Measurements from ENCODE around the gene ANKS1B.

The ANKS1B gene

DNA sequence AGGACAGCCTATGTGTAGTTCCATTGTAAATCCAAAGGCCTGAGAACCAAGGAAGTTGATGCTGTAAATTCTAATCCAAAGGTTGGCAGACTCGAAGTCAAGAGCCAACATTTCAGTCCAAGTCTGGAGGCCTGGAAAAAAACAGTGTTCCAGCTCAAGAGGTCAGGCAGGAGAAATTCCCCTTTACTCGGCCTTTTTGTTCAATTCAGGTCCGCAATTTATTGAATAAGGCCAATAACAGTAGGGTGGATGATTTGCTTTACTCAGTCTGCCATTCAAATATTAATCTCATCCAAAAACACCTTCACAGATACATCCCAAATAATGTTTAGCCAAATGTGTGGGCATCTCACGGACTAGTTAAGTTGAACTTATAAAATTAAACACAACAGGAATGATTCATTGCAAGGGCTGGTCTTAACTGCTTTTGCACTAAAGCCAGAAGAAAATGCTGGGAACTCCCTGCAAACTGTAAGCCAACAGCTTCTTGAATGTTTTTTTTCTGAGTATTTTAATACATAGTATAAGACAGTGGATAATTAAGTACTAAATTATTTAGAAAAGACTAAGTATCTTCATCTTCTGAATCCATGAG lies 534.6 kb downstream of the ANKS1B start:
- peak overlapping the region; percentile 76 to 88 (median 86) for H3K27ac Mint-ChIP-seq
- no peaks in the 10 kb centered on the region for H3K36me3 Mint-ChIP-seq (ENCODE audit: low read depth)
- peaks cover 20% of the 10 kb centered on the region for H3K4me1 Mint-ChIP-seq
- no peak overlapping the region for H3K4me3 Mint-ChIP-seq
- TF ChIP-seq, protein P1, sequence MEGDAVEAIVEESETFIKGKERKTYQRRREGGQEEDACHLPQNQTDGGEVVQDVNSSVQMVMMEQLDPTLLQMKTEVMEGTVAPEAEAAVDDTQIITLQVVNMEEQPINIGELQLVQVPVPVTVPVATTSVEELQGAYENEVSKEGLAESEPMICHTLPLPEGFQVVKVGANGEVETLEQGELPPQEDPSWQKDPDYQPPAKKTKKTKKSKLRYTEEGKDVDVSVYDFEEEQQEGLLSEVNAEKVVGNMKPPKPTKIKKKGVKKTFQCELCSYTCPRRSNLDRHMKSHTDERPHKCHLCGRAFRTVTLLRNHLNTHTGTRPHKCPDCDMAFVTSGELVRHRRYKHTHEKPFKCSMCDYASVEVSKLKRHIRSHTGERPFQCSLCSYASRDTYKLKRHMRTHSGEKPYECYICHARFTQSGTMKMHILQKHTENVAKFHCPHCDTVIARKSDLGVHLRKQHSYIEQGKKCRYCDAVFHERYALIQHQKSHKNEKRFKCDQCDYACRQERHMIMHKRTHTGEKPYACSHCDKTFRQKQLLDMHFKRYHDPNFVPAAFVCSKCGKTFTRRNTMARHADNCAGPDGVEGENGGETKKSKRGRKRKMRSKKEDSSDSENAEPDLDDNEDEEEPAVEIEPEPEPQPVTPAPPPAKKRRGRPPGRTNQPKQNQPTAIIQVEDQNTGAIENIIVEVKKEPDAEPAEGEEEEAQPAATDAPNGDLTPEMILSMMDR (IDR thresholded peaks at IDR 0.05; ENCODE audit: unreplicated experiment in 3 of 3): no peak
- peaks cover 3% of the 10 kb centered on the region for H3K27me3 Mint-ChIP-seq (ENCODE audit: low read depth)
- peaks cover 8% of the 10 kb centered on the region for H3K9me3 Mint-ChIP-seq

DNA sequence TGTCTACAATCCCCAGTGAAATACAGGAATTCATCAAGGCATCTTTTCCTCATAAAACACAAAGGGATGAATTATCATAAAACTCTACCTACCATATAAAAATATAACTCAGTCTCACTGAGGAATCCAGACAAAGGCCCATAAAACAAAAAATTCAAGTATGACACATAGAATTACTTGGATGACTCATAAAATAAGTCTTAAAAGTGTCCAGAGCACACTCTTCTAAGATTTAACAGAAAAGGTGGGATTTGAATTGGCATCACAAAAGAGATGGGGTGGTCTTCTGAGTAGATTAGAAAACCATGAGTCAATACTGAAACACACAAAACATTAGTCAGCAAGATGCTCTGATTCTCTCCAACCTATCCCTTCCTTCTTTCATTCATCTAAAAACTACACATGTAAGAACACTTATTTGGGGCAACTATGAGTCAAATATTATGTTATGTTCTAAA lies 539.8 kb downstream of the ANKS1B start:
- no peak overlapping the region for H3K27ac Mint-ChIP-seq
- no peak overlapping the region for H3K4me3 Mint-ChIP-seq
- no peaks in the 10 kb centered on the region for H3K27me3 Mint-ChIP-seq (ENCODE audit: low read depth)
- H3K9me3 Mint-ChIP-seq: peaks cover 8% of the 10 kb centered on the region
- H3K36me3 Mint-ChIP-seq (ENCODE audit: low read depth): no peaks in the 10 kb centered on the region
- peaks cover 2% of the 10 kb centered on the region for H3K4me1 Mint-ChIP-seq
- TF ChIP-seq, protein P1 (IDR thresholded peaks at IDR 0.05; ENCODE audit: unreplicated experiment in 3 of 3): no peak

DNA sequence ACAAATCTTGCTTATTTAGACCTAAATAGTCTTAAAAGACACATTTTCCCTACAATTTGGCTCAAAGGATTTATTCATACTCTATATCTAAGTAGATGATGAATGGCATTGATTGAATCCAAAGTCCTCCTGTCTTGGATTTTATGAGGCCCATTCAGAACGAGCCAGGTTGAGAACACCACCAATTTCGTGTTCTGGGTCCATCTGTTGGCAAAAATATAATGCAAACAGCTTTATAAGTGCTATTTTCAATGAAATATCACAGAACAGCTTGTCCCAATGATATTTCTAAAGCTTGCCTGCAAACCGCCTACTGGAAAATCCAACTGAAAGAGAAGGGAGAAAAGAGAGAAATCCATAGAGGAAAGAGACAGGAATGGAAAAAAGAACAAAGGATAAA lies 542.0 kb downstream of the ANKS1B start:
- Mint-ChIP-seq H3K4me3 (no peak overlapping the region), H3K4me1 (no peaks in the 10 kb centered on the region), H3K27me3 (ENCODE audit: low read depth) (no peaks in the 10 kb centered on the region), H3K9me3 (peaks cover 5% of the 10 kb centered on the region), H3K36me3 (ENCODE audit: low read depth) (no peaks in the 10 kb centered on the region), H3K27ac (no peak overlapping the region)
- TF ChIP-seq, protein P1 (IDR thresholded peaks at IDR 0.05; ENCODE audit: unreplicated experiment in 3 of 3): no peak

DNA sequence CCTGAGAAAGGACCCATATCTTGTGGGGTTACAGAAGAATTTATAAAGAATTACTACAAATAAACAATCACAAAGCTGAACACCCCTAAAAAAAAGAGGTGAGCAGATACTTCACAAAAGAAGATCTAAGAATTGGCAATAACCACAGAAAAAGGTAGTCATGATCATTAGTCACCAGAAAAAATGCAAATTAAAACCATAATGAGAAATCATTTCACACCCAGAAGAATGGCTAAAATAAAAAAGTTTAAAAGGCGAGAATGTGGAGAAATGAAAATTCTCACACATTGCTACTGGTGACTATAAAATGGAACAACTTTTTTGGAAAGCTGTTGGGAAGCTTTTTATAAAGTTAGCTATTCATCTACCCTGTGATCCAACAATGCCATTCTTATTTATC lies 545.3 kb downstream of the ANKS1B start:
- no peak overlapping the region for H3K27ac Mint-ChIP-seq
- TF ChIP-seq, protein P1 (IDR thresholded peaks at IDR 0.05; ENCODE audit: unreplicated experiment in 3 of 3): no peak
- no peaks in the 10 kb centered on the region for H3K4me1 Mint-ChIP-seq
- H3K4me3 Mint-ChIP-seq: no peak overlapping the region
- no peaks in the 10 kb centered on the region for H3K36me3 Mint-ChIP-seq (ENCODE audit: low read depth)
- H3K27me3 Mint-ChIP-seq (ENCODE audit: low read depth): no peaks in the 10 kb centered on the region
- no peaks in the 10 kb centered on the region for H3K9me3 Mint-ChIP-seq

DNA sequence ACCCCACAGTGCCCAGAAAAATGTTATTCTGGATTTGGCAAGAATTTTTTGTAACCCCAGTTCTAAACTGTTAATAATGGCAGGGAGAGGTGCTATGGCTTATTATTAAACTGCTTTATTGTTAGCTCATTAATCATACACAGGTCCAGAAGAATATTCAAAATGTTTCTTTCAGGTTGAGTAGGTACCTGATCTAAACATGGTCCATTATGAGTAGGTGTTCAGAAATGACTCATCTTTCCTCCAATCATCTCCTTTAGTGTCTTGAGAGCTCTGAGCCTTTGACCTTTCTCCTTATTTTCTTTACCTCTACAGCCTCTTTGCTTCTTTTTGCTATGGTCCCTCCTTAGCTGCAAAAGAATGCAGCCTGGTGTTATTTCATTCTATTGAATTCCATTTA lies 548.2 kb downstream of the ANKS1B start:
- Mint-ChIP-seq H3K36me3 (ENCODE audit: low read depth) (no peaks in the 10 kb centered on the region), H3K27me3 (ENCODE audit: low read depth) (no peaks in the 10 kb centered on the region)
- TF ChIP-seq, protein P1 (IDR thresholded peaks at IDR 0.05; ENCODE audit: unreplicated experiment in 3 of 3): no peak

DNA sequence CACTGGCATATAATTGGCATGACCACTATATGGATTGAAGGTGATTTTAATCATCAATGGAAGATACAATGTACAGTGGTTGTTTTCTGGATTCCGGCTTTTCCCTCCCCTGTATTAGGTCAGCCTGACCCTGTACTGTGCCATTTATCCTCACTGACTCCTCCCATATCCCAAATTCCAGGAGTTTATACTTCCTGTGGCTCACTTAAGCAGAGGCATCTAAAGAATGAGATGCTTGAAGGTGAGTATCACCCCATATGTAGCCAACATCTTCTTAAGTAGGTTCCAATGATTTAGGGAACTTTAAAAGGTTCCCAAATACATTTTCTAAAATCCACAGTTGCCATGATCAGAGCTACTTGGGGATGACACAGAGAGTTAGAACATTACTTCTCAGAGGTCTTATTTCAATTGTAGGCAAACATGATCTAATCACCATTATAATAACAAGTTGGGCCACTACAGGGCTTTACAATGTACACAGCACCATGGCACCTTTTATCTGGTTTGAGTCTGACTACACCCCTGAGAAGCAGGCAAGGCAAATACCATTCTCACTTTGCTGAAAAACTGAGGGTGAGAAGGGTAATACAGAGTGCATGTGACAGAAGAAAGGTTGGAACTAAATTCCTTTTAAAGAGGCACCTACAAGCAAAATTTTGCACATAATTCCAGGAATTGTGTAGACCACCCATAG lies 549.5 kb downstream of the ANKS1B start:
- Mint-ChIP-seq H3K27me3 (ENCODE audit: low read depth) (no peaks in the 10 kb centered on the region), H3K9me3 (no peaks in the 10 kb centered on the region), H3K4me3 (no peak overlapping the region), H3K27ac (no peak overlapping the region), H3K4me1 (no peaks in the 10 kb centered on the region), H3K36me3 (ENCODE audit: low read depth) (no peaks in the 10 kb centered on the region)
- TF ChIP-seq, protein P1 (IDR thresholded peaks at IDR 0.05; ENCODE audit: unreplicated experiment in 3 of 3): no peak

More for the DNA sequence above, 548.2 kb downstream of the ANKS1B start:
- no peak overlapping the region for H3K27ac Mint-ChIP-seq
- H3K9me3 Mint-ChIP-seq: no peaks in the 10 kb centered on the region
- no peaks in the 10 kb centered on the region for H3K4me1 Mint-ChIP-seq
- H3K4me3 Mint-ChIP-seq: no peak overlapping the region
